K562 (cell line): ENCODE measurements around the gene PLD1. TPM values are rescaled to one million over a fixed set of nuclear protein-coding genes. Genes with fewer than 3 reads are reported as not detected.
A peak's percentile ranks its signal among the peaks of the same experiment; 100 is the strongest.

Source experiments
- ATAC-seq: fragments of 200-7000 bp; cut with Tn5 transposase; 3 replicates; pipeline ENCODE4 v1.9.1; 2020; ENCODE audit warnings: moderate library complexity
- BruUV-seq: library from RNA; stranded (reverse); fragments of 400-500 nt; replicated peaks from 2 replicates; lab custom pipeline; 2021; lab: Mats Ljungman, UMichigan
- CTCF ChIA-PET: fragments of 300-600 bp; formaldehyde crosslinking; extraction: SDS; loops from one replicate; lab custom pipeline; 2021; ENCODE audit warnings: low intra/inter-chr PET ratio; lab: Yijun Ruan, JAX
- POLR2A ChIA-PET: fragments of 300-600, 350-650 bp; sonication (Branson Sonifier 250); formaldehyde crosslinking; extraction: SDS; loops from one replicate; lab custom pipeline; 2021; ENCODE audit warnings: antibody characterized with exemption, inconsistent platforms; lab: Yijun Ruan, JAX
- DNase-seq, 4 experiments: peaks; one replicate each; pipeline versions ENCODE4 v3.0.0 to v3.0.0-alpha.2; 2011 to 2018; ENCODE audit warnings: low spot score in 3 of 4, mixed read lengths in 3 of 4; ENCODE audit errors: extremely low read depth in 1 of 4
- FAIRE-seq: peaks from 2 replicates; lab custom pipeline; 2011; peaks lifted over from hg19 to GRCh38; lab: Jason Lieb, UNC
- H2AFZ ChIP-seq: 2 replicates; pipeline ENCODE4 v1.6.0; 2011; ENCODE audit warnings: low read depth, low read length, control low read depth, inconsistent platforms
- H3K27ac ChIP-seq: fragments of 200-600 bp; 3 replicates; pipeline ENCODE4 v1.8.0; 2011; ENCODE audit warnings: low read depth, mild to moderate bottlenecking, control low read depth, inconsistent platforms, low read length, moderate library complexity, mixed read lengths; ENCODE audit errors: extremely low read depth
- H3K27me3 ChIP-seq, 2 experiments: fragments of 300-600 bp in 1 of 2; 2 replicates in 1 of 2; 3 replicates in 1 of 2; pipeline versions ENCODE4 v1.6.0 to v1.8.0; 2011; ENCODE audit warnings: inconsistent platforms in 2 of 2, low read length in 2 of 2, mild to moderate bottlenecking in 1 of 2, mixed read lengths in 1 of 2, moderate library complexity in 1 of 2; ENCODE audit not compliant: control insufficient read depth in 2 of 2, insufficient read depth in 2 of 2
- H3K36me3 ChIP-seq: fragments of 300-600 bp; 3 replicates; pipeline ENCODE4 v1.8.0; 2011; ENCODE audit warnings: mild to moderate bottlenecking, low read length, inconsistent platforms; ENCODE audit not compliant: control insufficient read depth, insufficient read depth
- H3K4me1 ChIP-seq, 2 experiments: fragments of 200-600 bp in 1 of 2; replicated peaks in 1 of 2; 2 replicates in 1 of 2; 3 replicates in 1 of 2; pipeline versions ENCODE4 v1.5.1 to v1.8.0; 2011; ENCODE audit warnings: inconsistent platforms in 2 of 2, low read length in 2 of 2, mild to moderate bottlenecking in 1 of 2, mixed read lengths in 1 of 2, moderate library complexity in 1 of 2; ENCODE audit not compliant: control insufficient read depth in 2 of 2, insufficient read depth in 2 of 2
- H3K4me2 ChIP-seq: 2 replicates; pipeline ENCODE4 v1.6.1; 2011; ENCODE audit warnings: low read length, control low read depth, inconsistent platforms, mixed read lengths; ENCODE audit not compliant: insufficient read depth
- H3K4me3 ChIP-seq: fragments of 200-600 bp; sonication (generic), shearing (Covaris generic); 2 replicates; pipeline ENCODE4 v1.5.1; 2016; ENCODE audit warnings: control low read depth, inconsistent platforms
- H3K79me2 ChIP-seq: fragments of 200-600 bp; 3 replicates; pipeline ENCODE4 v1.8.0; 2011; ENCODE audit warnings: low read length, inconsistent platforms; ENCODE audit not compliant: control insufficient read depth, insufficient read depth
- H3K9ac ChIP-seq, 2 experiments: 2 replicates each; pipeline versions ENCODE4 v1.6.0 to v1.6.1; 2011; ENCODE audit warnings: low read depth in 2 of 2, low read length in 2 of 2, control low read depth in 1 of 2, inconsistent platforms in 1 of 2, mild to moderate bottlenecking in 1 of 2, mixed read lengths in 1 of 2; ENCODE audit not compliant: insufficient read depth in 1 of 2
- H3K9me1 ChIP-seq: one replicate; pipeline ENCODE4 v1.6.0; 2011; ENCODE audit warnings: inconsistent platforms, mild to moderate bottlenecking, low read length, moderate library complexity; ENCODE audit not compliant: control insufficient read depth, insufficient read depth
- H3K9me3 ChIP-seq: replicated peaks from 2 replicates; pipeline ENCODE4 v1.5.1; 2011; ENCODE audit warnings: low read depth, low read length, inconsistent platforms; ENCODE audit not compliant: control insufficient read depth, insufficient read depth
- H4K20me1 ChIP-seq: replicated peaks from 2 replicates; pipeline ENCODE4 v1.6.1; 2011; ENCODE audit warnings: low read length, inconsistent platforms, mixed read lengths; ENCODE audit not compliant: control insufficient read depth, insufficient read depth
- CBFA2T3 ChIP-seq: fragments of 450-650 bp; IDR thresholded peaks from 2 replicates; pipeline ENCODE4 v1.6.1; 2017
- CEBPB ChIP-seq: fragments of 450-650 bp; IDR thresholded peaks from 2 replicates; pipeline ENCODE4 v1.6.1; 2016; ENCODE audit warnings: missing genetic modification characterization, missing compliant biosample characterization
- CHD4 ChIP-seq: fragments of 200-600 bp; sonication (generic); IDR thresholded peaks from 3 replicates; pipeline ENCODE4 v1.6.1; 2012; ENCODE audit warnings: low read depth, mild to moderate bottlenecking, mixed read lengths, low read length, inconsistent platforms; ENCODE audit not compliant: insufficient read depth, insufficient replicate concordance, poor library complexity, severe bottlenecking
- FOSL1 ChIP-seq: fragments of 200-800 bp; sonication (Bioruptor generic); conservative IDR thresholded peaks from 2 replicates; pipeline ENCODE4 v1.6.1; 2016; ENCODE audit warnings: missing genetic modification characterization, missing compliant biosample characterization
- FOXJ3 ChIP-seq: sonication (generic); formaldehyde crosslinking; IDR thresholded peaks from 2 replicates; pipeline ENCODE4 v1.4.0; 2020; ENCODE audit warnings: mild to moderate bottlenecking, missing genetic modification reagents
- MAFK ChIP-seq: IDR thresholded peaks from 2 replicates; pipeline ENCODE4 v1.6.1; 2011; ENCODE audit warnings: low read length, improper control_type of control experiment
- MECOM ChIP-seq: fragments of 250-450 bp; sonication (Bioruptor Pico); IDR thresholded peaks from 2 replicates; pipeline ENCODE4 v1.8.0; 2022; ENCODE audit warnings: inconsistent platforms
- PRDM10 ChIP-seq: fragments of 450-650 bp; IDR thresholded peaks from 2 replicates; pipeline ENCODE4 v1.6.1; 2018; ENCODE audit not compliant: partially characterized antibody
- SMARCE1 ChIP-seq: fragments of 450-650 bp; IDR thresholded peaks from 2 replicates; pipeline ENCODE4 v1.7.1; 2016; ENCODE audit warnings: mild to moderate bottlenecking
- TRIM24 ChIP-seq, 2 experiments: fragments of 450-650 bp; IDR thresholded peaks; 2 replicates each; pipeline ENCODE4 v1.6.1; 2016
- ZFP36 ChIP-seq: fragments of 150-350 bp; IDR thresholded peaks from 2 replicates; pipeline ENCODE4 v1.6.1; 2018; ENCODE audit warnings: low read length, low read depth; ENCODE audit not compliant: partially characterized antibody
- ZNF184 ChIP-seq: sonication (generic); formaldehyde crosslinking; IDR thresholded peaks from 2 replicates; pipeline ENCODE4 v1.5.0; 2020; ENCODE audit warnings: missing genetic modification reagents
- ZNF197 ChIP-seq: fragments of 200-800 bp; sonication (Bioruptor generic); IDR thresholded peaks from 2 replicates; pipeline ENCODE4 v1.6.1; 2016; ENCODE audit warnings: low read depth, missing genetic modification characterization, missing compliant biosample characterization
- ZNF311 ChIP-seq: fragments of 250-450 bp; sonication (Bioruptor Pico); IDR thresholded peaks from 2 replicates; pipeline ENCODE4 v1.4.0; 2020; ENCODE audit warnings: mild to moderate bottlenecking, moderate library complexity
- ZNF584 ChIP-seq: fragments of 200-800 bp; sonication (Bioruptor generic); IDR thresholded peaks from 2 replicates; pipeline ENCODE4 v1.6.1; 2016; ENCODE audit warnings: low read depth, mild to moderate bottlenecking, missing genetic modification characterization, missing compliant biosample characterization
- ZNF717 ChIP-seq: fragments of 250-450 bp; sonication (Bioruptor Pico); IDR thresholded peaks from 2 replicates; pipeline ENCODE4 v1.5.0; 2021
- WGBS: fragments of 100-300 bp; shearing (Covaris generic); methylation state at CpG from one replicate; pipeline ENCODE4 v1.1.6; 2016; ENCODE audit warnings: low coverage, mixed read lengths; ENCODE audit not compliant: insufficient coverage; ENCODE audit errors: missing lambda C conversion rate; 5-methylcytosine and 5-hydroxymethylcytosine counted together
- in situ Hi-C: fragments of 300-500 bp; cut with MboI; formaldehyde crosslinking; loops from 4 replicates; pipeline ENCODE4 v1.15.0; 2018; ENCODE audit warnings: inconsistent platforms, mixed read lengths
- intact Hi-C: fragments of 100-400 bp; cut with micrococcal nuclease; formaldehyde crosslinking; loops from 2 replicates; pipeline ENCODE4 v1.14.2; 2022
- polyA plus RNA-seq, 8 experiments: library from polyadenylated mRNA; depleted of rRNA in 4 of 8; stranded (reverse) in 5 of 8; unstranded in 3 of 8; fragments of >200 nt; fragmentation: Nextera tagmentation in 2 of 8; fragmentation: Illumina TruSeq in 1 of 8; extraction: Ambion mirVana in 2 of 8; extraction: Trizol in 1 of 8; gene quantifications; 2 replicates each; pipeline versions ENCODE4 v1.2.1 to v1.2.3, GENCODE V29; 2011 to 2014; ENCODE audit warnings: inconsistent platforms in 1 of 8, missing spikeins in 1 of 8
- total RNA-seq, 7 experiments: library from RNA; depleted of rRNA in 6 of 7; stranded (reverse); fragments of >200 nt in 6 of 7; fragmentation: Illumina TruSeq in 2 of 7; extraction: Trizol in 2 of 7; gene quantifications; 2 replicates each; pipeline versions ENCODE4 v1.2.1 to v1.2.3, GENCODE V29; 2011 to 2021; ENCODE audit warnings: low replicate concordance in 1 of 7

Gene PLD1
- total and polyA plus RNA-seq, 9 of the 15 experiments (the other 6 are each of a cell fraction or from before 2014, with no cell fraction given), result 8.4 to 26.1 (median 18.6) TPM

GRCh38 chr3:171755015-171755589 lies 55.2 kb downstream of the PLD1 start (continued):
- TF ChIP-seq ZNF197 (CRISPR knock-in tag) (no peak), CEBPB (tag) (peak; percentile 91), SMARCE1 (peak; percentile 64; the same call in 1 of the 2 replicates), CBFA2T3 (no peak), CHD4 (no peak), TRIM24 (IDR thresholded peaks at IDR 0.05) (peak; percentile 57 to 60; a peak in 3 of 4 replicates)

GRCh38 chr3:171753665-171754408 lies 56.4 kb downstream of the PLD1 start:
- ChIA-PET CTCF (no interaction called here), POLR2A (interaction anchor here (1.2 to 1.4 kb wide), 3 partner anchors 9 to 12 kb away, joined by 3 to 6 read pairs (median 4); no protein-coding TSS in a partner anchor)
- Histone ChIP-seq H3K79me2 (no peaks in the 10 kb centered on the region), H4K20me1 (peaks cover 11% of the 10 kb centered on the region), H3K27me3 (no peaks in the 10 kb centered on the region; a peak in 1 of 5 replicates), H3K4me2 (peak overlapping the region; percentile 65; the same call in 1 of the 2 replicates), H3K27ac (no peak overlapping the region), H3K9ac (no peak overlapping the region), H3K9me1 (no peaks in the 10 kb centered on the region), H3K36me3 (no peaks in the 10 kb centered on the region), H3K4me3 (no peak overlapping the region), H2AFZ (no peak overlapping the region), H3K4me1 (peaks cover 4 to 29% of the 10 kb centered on the region in 2 experiments; a peak in 4 of 5 replicates), H3K9me3 (no peaks in the 10 kb centered on the region)
- TF ChIP-seq ZNF717 (CRISPR knock-in tag) (no peak), ZNF311 (CRISPR knock-in tag) (no peak), FOSL1 (tag) (peak; percentile 36; the same call in 1 of the 2 replicates), MECOM (CRISPR knock-in tag) (no peak), ZNF184 (CRISPR knock-in tag) (no peak), ZNF584 (CRISPR knock-in tag) (0 out of 2 replicates have a peak, but pooled peaks have one; percentile 35), ZFP36 (peak; percentile 40), PRDM10 (peak; percentile 55), MAFK (no peak), FOXJ3 (CRISPR knock-in tag) (no peak)
- DNase-seq, result no peak
- ATAC-seq, result peak; percentile 35; the same call in 2 of the 3 replicates
- intact Hi-C loops, result no loop called here
- in situ Hi-C loops, result no loop called here
- FAIRE-seq, result no peak
- BruUV-seq, result no TSS peak
- WGBS, result 28% methylated on average over 5 of the region's 5 CpGs
